NCI-H146 (cell line): ENCODE results near the gene PDCD1LG2.
"Not testable (repeated sequence)": the region's sequence is repeated elsewhere in the genome, so short reads cannot be mapped to it uniquely, and the experiment has no call there.

Experiments
- DNase-seq: peaks from one replicate; lab custom pipeline; 2025; lab: John Stamatoyannopoulos, UW

PDCD1LG2 gene

GRCh38 chr9:5566054-5566618 lies 55.8 kb downstream of the PDCD1LG2 start:
- DNase-seq: no peak

- DNase-seq: no peak
These were observed 58.5 kb downstream of the PDCD1LG2 start for GRCh38 chr9:5568868-5569267.

- DNase-seq: no peak
These were observed 59.1 kb downstream of the PDCD1LG2 start for GRCh38 chr9:5569409-5569808.

- no peak for DNase-seq
These were observed 59.6 kb downstream of the PDCD1LG2 start for GRCh38 chr9:5569891-5570290.

- no peak for DNase-seq
These were observed 61.4 kb downstream of the PDCD1LG2 start for GRCh38 chr9:5571629-5572232.

GRCh38 chr9:5574097-5574496 lies 63.8 kb downstream of the PDCD1LG2 start:
- no peak for DNase-seq

- DNase-seq: no peak
These were observed 64.7 kb downstream of the PDCD1LG2 start for GRCh38 chr9:5575000-5575399.

GRCh38 chr9:5577225-5577624 lies 66.9 kb downstream of the PDCD1LG2 start:
- no peak for DNase-seq

GRCh38 chr9:5578018-5578697 lies 67.8 kb downstream of the PDCD1LG2 start:
- DNase-seq: no peak

GRCh38 chr9:5578698-5579085 lies 68.4 kb downstream of the PDCD1LG2 start:
- DNase-seq: no peak

- DNase-seq: no peak
These were observed 69.5 kb downstream of the PDCD1LG2 start for GRCh38 chr9:5579881-5580280.

- no peak for DNase-seq
These were observed 70.3 kb downstream of the PDCD1LG2 start for GRCh38 chr9:5580650-5581049.

- not testable (repeated sequence) for DNase-seq
These were observed 71.4 kb downstream of the PDCD1LG2 start for GRCh38 chr9:5581706-5582105.

- DNase-seq: no peak
These were observed 72.5 kb downstream of the PDCD1LG2 start for GRCh38 chr9:5582835-5583195.

GRCh38 chr9:5586391-5586802 lies 76.1 kb downstream of the PDCD1LG2 start:
- DNase-seq: no peak

- DNase-seq: no peak
These were observed 76.7 kb downstream of the PDCD1LG2 start for GRCh38 chr9:5587024-5587423.

- DNase-seq: no peak
These were observed 81.9 kb downstream of the PDCD1LG2 start for GRCh38 chr9:5592231-5592630.

GRCh38 chr9:5592904-5593303 lies 82.6 kb downstream of the PDCD1LG2 start:
- DNase-seq: no peak

- no peak for DNase-seq
These were observed 83.6 kb downstream of the PDCD1LG2 start for GRCh38 chr9:5593904-5594303.

GRCh38 chr9:5596173-5596572 lies 85.8 kb downstream of the PDCD1LG2 start:
- DNase-seq: no peak

- no peak for DNase-seq
These were observed 98.2 kb downstream of the PDCD1LG2 start for GRCh38 chr9:5608298-5609225.

- no peak for DNase-seq
These were observed 98.9 kb downstream of the PDCD1LG2 start for GRCh38 chr9:5609226-5609596.

GRCh38 chr9:5610491-5610890 lies 100.2 kb downstream of the PDCD1LG2 start:
- DNase-seq: no peak
